ENCODE measurements around the gene PEAR1. TPM values are rescaled to one million over a fixed set of nuclear protein-coding genes. Genes with fewer than 3 reads are reported as not detected.

PEAR1 gene
- total RNA-seq, 4 donors from 2014 or later = 7.0 to 10.7 (median 9.1) TPM

- H3K27me3 ChIP-seq = peaks cover 72% of the 10 kb centered on the region
- H3K4me1 ChIP-seq = peaks cover 0 to 35% (median 0%) of the 10 kb centered on the region in 3 donors
- no peak for ATAC-seq
- TF ChIP-seq POLR2A (IDR thresholded peaks at IDR 0.05) (no peak), POLR2AphosphoS5 (IDR thresholded peaks at IDR 0.05) (no peak), EP300 (IDR thresholded peaks at IDR 0.05) (no peak), CTCF (IDR thresholded peaks at IDR 0.05) (no peak)
- 23 to 29% methylated on average over 5 to 6 of the region's 36 CpGs for WGBS, 2 donors (ENCODE audit: low coverage in 1 of 2)
- no peaks in the 10 kb centered on the region for H3K36me3 ChIP-seq
- H3K27ac ChIP-seq = no peak overlapping the region
- no peaks in the 10 kb centered on the region for H3K9me3 ChIP-seq
- H3K4me3 ChIP-seq = no peak overlapping the region
These were observed 44.9 kb upstream of the PEAR1 start for GRCh38 chr1:156848461-156849150.

- H3K4me3 ChIP-seq = no peak overlapping the region
- TF ChIP-seq POLR2A (IDR thresholded peaks at IDR 0.05) (no peak), CTCF (IDR thresholded peaks at IDR 0.05) (no peak), EP300 (IDR thresholded peaks at IDR 0.05) (no peak), POLR2AphosphoS5 (IDR thresholded peaks at IDR 0.05) (no peak)
- peaks cover 72% of the 10 kb centered on the region for H3K27me3 ChIP-seq
- H3K36me3 ChIP-seq = no peaks in the 10 kb centered on the region
- H3K9me3 ChIP-seq = no peaks in the 10 kb centered on the region
- no peak overlapping the region for H3K27ac ChIP-seq
- ATAC-seq = no peak
- peaks cover 0 to 35% (median 0%) of the 10 kb centered on the region in 3 donors for H3K4me1 ChIP-seq
- WGBS, 2 donors (ENCODE audit: low coverage in 1 of 2) = no CpG with 5 or more reads among the region's 23 CpGs
These were observed 44.4 kb upstream of the PEAR1 start for GRCh38 chr1:156849151-156849496.

GRCh38 chr1:156851779-156852417, 41.6 kb upstream of the PEAR1 start:
- TF ChIP-seq EP300 (IDR thresholded peaks at IDR 0.05) (no peak), POLR2A (IDR thresholded peaks at IDR 0.05) (no peak), POLR2AphosphoS5 (IDR thresholded peaks at IDR 0.05) (no peak), CTCF (IDR thresholded peaks at IDR 0.05) (no peak)
- WGBS, 2 donors (ENCODE audit: low coverage in 1 of 2) = 100% methylated on average over 3 of the region's 17 CpGs; no CpG with 5 or more reads in 1 of the 2 donors
- peaks cover 57% of the 10 kb centered on the region for H3K27me3 ChIP-seq
- H3K27ac ChIP-seq = no peak overlapping the region
- no peak for ATAC-seq
- H3K4me3 ChIP-seq = no peak overlapping the region
- H3K36me3 ChIP-seq = no peaks in the 10 kb centered on the region
- peaks cover 0 to 20% (median 0%) of the 10 kb centered on the region in 3 donors for H3K4me1 ChIP-seq
- H3K9me3 ChIP-seq = no peaks in the 10 kb centered on the region

- ATAC-seq = no peak
- Histone ChIP-seq H3K27ac (no peak overlapping the region), H3K27me3 (peaks cover 56% of the 10 kb centered on the region), H3K36me3 (no peaks in the 10 kb centered on the region), H3K4me3 (no peak overlapping the region), H3K4me1 (peaks cover 0 to 20% (median 0%) of the 10 kb centered on the region in 3 donors), H3K9me3 (no peaks in the 10 kb centered on the region)
- 100% methylated on average over 1 of the region's 9 CpGs; no CpG with 5 or more reads in 1 of the 2 donors for WGBS, 2 donors (ENCODE audit: low coverage in 1 of 2)
- no peak for TF ChIP-seq POLR2AphosphoS5 (IDR thresholded peaks at IDR 0.05)
- TF ChIP-seq CTCF (IDR thresholded peaks at IDR 0.05) = no peak
- TF ChIP-seq EP300 (IDR thresholded peaks at IDR 0.05) = no peak
- TF ChIP-seq POLR2A (IDR thresholded peaks at IDR 0.05) = no peak
These were observed 41.1 kb upstream of the PEAR1 start for GRCh38 chr1:156852418-156852874.
